PFSK-1 (cell line): ENCODE results near the gene PAPSS1.

Experiments used
- POLR2AphosphoS5 ChIP-seq: IDR thresholded peaks from 2 replicates; pipeline ENCODE4 v1.6.1; 2012; ENCODE audit warnings: low read depth, mild to moderate bottlenecking, control low read depth, low read length, moderate library complexity
- TF ChIP-seq, protein P1 (sequence below), 2 experiments: IDR thresholded peaks; 2 replicates each; pipeline versions ENCODE4 v1.6.1 to v1.8.0; 2011 to 2012; ENCODE audit warnings: low read depth in 2 of 2, low read length in 2 of 2, control low read depth in 1 of 2, inconsistent platforms in 1 of 2, mild to moderate bottlenecking in 1 of 2, moderate library complexity in 1 of 2; ENCODE audit not compliant: insufficient read depth in 1 of 2

DNA sequence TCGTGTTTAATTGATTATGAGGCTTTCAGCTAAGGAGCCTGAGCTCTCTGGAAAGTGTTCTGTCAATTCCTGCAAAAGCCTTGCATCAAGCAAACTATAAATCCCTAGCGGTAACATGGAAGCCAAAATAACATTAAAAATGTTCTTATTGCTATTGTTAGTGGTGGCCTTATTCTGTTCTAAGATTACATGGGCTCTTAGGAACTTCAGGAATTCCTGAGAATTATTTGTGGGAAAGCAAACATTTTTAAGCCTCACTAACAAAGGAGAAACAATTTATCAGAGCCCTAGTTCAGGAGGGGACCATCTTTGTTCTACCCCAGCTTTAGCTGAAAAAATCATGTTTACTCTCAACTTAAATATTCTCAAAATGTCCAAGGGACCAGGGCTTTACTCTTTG lies 119.6 kb downstream of the PAPSS1 start:
- no peak for TF ChIP-seq POLR2AphosphoS5
- TF ChIP-seq, protein P1, sequence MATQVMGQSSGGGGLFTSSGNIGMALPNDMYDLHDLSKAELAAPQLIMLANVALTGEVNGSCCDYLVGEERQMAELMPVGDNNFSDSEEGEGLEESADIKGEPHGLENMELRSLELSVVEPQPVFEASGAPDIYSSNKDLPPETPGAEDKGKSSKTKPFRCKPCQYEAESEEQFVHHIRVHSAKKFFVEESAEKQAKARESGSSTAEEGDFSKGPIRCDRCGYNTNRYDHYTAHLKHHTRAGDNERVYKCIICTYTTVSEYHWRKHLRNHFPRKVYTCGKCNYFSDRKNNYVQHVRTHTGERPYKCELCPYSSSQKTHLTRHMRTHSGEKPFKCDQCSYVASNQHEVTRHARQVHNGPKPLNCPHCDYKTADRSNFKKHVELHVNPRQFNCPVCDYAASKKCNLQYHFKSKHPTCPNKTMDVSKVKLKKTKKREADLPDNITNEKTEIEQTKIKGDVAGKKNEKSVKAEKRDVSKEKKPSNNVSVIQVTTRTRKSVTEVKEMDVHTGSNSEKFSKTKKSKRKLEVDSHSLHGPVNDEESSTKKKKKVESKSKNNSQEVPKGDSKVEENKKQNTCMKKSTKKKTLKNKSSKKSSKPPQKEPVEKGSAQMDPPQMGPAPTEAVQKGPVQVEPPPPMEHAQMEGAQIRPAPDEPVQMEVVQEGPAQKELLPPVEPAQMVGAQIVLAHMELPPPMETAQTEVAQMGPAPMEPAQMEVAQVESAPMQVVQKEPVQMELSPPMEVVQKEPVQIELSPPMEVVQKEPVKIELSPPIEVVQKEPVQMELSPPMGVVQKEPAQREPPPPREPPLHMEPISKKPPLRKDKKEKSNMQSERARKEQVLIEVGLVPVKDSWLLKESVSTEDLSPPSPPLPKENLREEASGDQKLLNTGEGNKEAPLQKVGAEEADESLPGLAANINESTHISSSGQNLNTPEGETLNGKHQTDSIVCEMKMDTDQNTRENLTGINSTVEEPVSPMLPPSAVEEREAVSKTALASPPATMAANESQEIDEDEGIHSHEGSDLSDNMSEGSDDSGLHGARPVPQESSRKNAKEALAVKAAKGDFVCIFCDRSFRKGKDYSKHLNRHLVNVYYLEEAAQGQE (IDR thresholded peaks at IDR 0.05; ENCODE audit: insufficient read depth in 1 of 2, low read depth in 2 of 2, low read length in 2 of 2) = no peak
